Measurements from ENCODE around the gene TMC8. TPM values are rescaled to one million over a fixed set of nuclear protein-coding genes. Genes with fewer than 3 reads are reported as not detected.

Gene TMC8
- total and polyA plus RNA-seq, 4 donors = 1.3 to 14.5 (median 5.0) TPM

GRCh38 chr17:78148286-78149016 is 17.9 kb downstream of the TMC8 start:
- H3K9ac ChIP-seq (ENCODE audit: low read depth in 1 of 2, low read length in 2 of 2) = no peak overlapping the region
- H3K27ac ChIP-seq (ENCODE audit: low read depth in 1 of 2, low read length in 2 of 2) = no peak overlapping the region
- no peak for DNase-seq (ENCODE audit: low spot score)
- no peaks in the 10 kb centered on the region for H3K36me3 ChIP-seq (ENCODE audit: control insufficient read depth in 4 of 4, insufficient read depth in 3 of 4, low read depth in 1 of 4, low read length in 3 of 4)
- H3K9me3 ChIP-seq (ENCODE audit: control insufficient read depth in 4 of 4, low read length in 3 of 4) = no peaks in the 10 kb centered on the region
- no peaks in the 10 kb centered on the region for H3K27me3 ChIP-seq (ENCODE audit: control insufficient read depth in 4 of 4, insufficient read depth in 4 of 4, low read length in 3 of 4)
- TF ChIP-seq ZBTB33 (IDR thresholded peaks at IDR 0.05) (no peak), RXRA (IDR thresholded peaks at IDR 0.05) (no peak), JUND (IDR thresholded peaks at IDR 0.05) (no peak), SP1 (IDR thresholded peaks at IDR 0.05) (peak; percentile 8), TAF1 (conservative IDR thresholded peaks at IDR 0.05) (no peak), FOXA1 (IDR thresholded peaks at IDR 0.05) (no peak), HNF4A (conservative IDR thresholded peaks at IDR 0.05) (peak in 1 of 2 donors; percentile 10)
- TF ChIP-seq, protein P1, sequence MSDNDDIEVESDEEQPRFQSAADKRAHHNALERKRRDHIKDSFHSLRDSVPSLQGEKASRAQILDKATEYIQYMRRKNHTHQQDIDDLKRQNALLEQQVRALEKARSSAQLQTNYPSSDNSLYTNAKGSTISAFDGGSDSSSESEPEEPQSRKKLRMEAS (IDR thresholded peaks at IDR 0.05) = no peak
- no peak overlapping the region for H3K4me3 ChIP-seq (ENCODE audit: low read depth in 1 of 3, low read length in 3 of 3)
- WGBS = 61% methylated on average over 14 of the region's 14 CpGs
- peaks cover 8 to 27% (median 19%) of the 10 kb centered on the region in 4 donors for H3K4me1 ChIP-seq (ENCODE audit: control insufficient read depth in 4 of 4, insufficient read depth in 4 of 4, low read length in 3 of 4)

- H3K27me3 ChIP-seq (ENCODE audit: control insufficient read depth in 4 of 4, insufficient read depth in 4 of 4, low read length in 3 of 4) = no peaks in the 10 kb centered on the region
- no peaks in the 10 kb centered on the region for H3K36me3 ChIP-seq (ENCODE audit: control insufficient read depth in 4 of 4, insufficient read depth in 3 of 4, low read depth in 1 of 4, low read length in 3 of 4)
- H3K27ac ChIP-seq (ENCODE audit: low read depth in 1 of 2, low read length in 2 of 2) = no peak overlapping the region
- no peak for DNase-seq (ENCODE audit: low spot score)
- H3K9ac ChIP-seq (ENCODE audit: low read depth in 1 of 2, low read length in 2 of 2) = no peak overlapping the region
- H3K4me3 ChIP-seq (ENCODE audit: low read depth in 1 of 3, low read length in 3 of 3) = no peak overlapping the region
- peaks cover 3 to 7% (median 6%) of the 10 kb centered on the region in 4 donors for H3K4me1 ChIP-seq (ENCODE audit: control insufficient read depth in 4 of 4, insufficient read depth in 4 of 4, low read length in 3 of 4)
- 56% methylated on average over 7 of the region's 7 CpGs for WGBS
- TF ChIP-seq NR2F2 (IDR thresholded peaks at IDR 0.05) (no peak), HNF4A (conservative IDR thresholded peaks at IDR 0.05) (peak in 1 of 2 donors; percentile 14), GABPA (IDR thresholded peaks at IDR 0.05 in 1 of 2, conservative IDR thresholded peaks at IDR 0.05 in 1 of 2) (no peak), RXRA (IDR thresholded peaks at IDR 0.05) (no peak), SP1 (IDR thresholded peaks at IDR 0.05) (peak; percentile 52), CTCF (IDR thresholded peaks at IDR 0.05; ENCODE audit: low read depth, low read length, missing input control) (no peak), JUND (IDR thresholded peaks at IDR 0.05) (no peak), YY1 (IDR thresholded peaks at IDR 0.05) (no peak), TAF1 (conservative IDR thresholded peaks at IDR 0.05) (no peak)
- TF ChIP-seq, protein P2, sequence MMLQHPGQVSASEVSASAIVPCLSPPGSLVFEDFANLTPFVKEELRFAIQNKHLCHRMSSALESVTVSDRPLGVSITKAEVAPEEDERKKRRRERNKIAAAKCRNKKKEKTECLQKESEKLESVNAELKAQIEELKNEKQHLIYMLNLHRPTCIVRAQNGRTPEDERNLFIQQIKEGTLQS (IDR thresholded peaks at IDR 0.05) = no peak
- H3K9me3 ChIP-seq (ENCODE audit: control insufficient read depth in 4 of 4, low read length in 3 of 4) = no peaks in the 10 kb centered on the region
Observed at GRCh38 chr17:78151514-78152008, 21.0 kb downstream of the TMC8 start.

All from liver (tissue), 9 donors.